Right ventricle myocardium superior (tissue), 1 donor: Measurements from ENCODE around the gene ANKDD1B. TPM values are rescaled to one million over a fixed set of nuclear protein-coding genes. Genes with fewer than 3 reads are reported as not detected.
"Not testable (repeated sequence)": the region's sequence is repeated elsewhere in the genome, so short reads cannot be mapped to it uniquely, and the experiment has no call there.

ENCODE experiments used
- ATAC-seq: fragments of 200-7000 bp; cut with Tn5 transposase; one replicate; pipeline ENCODE4 v1.9.1; 2020; ENCODE audit warnings: mild to moderate bottlenecking; ENCODE audit not compliant: poor library complexity
- DNase-seq: peaks from one replicate; pipeline ENCODE4 v3.0.0-alpha.2; 2020
- intact Hi-C: fragments of 100-400 bp; cut with DNase I; formaldehyde crosslinking; loops from one replicate; pipeline ENCODE4 v1.11.2; 2022
- total RNA-seq: library from RNA; stranded (reverse); fragmentation: NEBNext Ultra II Directional; extraction: Animal tissue kit (Norgen Biotek cat#: 25700); gene quantifications from one replicate; pipeline ENCODE4 v1.2.1, GENCODE V29; 2021
- donor health status: DM: no; HTN: yes; CAD: no; lungs with severe emphysema.

ANKDD1B gene
- total RNA-seq, 1 donor from 2014 or later = not detected

DNA sequence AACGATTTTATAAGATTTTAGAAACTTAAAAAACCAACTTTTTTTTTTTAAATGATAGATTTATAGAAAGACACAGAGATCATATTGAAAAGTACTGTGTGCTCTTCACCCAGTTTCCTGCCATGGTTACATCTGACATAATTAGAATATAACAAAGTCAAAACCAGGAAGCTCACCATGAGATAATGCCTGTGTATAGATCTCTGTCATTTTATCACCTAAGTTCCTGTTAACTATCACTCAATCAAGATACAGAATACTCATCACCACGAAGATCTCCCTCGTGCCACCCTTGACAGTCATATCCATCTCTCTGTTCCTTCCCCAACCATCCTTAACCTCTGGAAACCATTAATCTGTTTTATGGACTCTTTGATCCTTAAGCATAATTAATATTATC is 66.9 kb downstream of the ANKDD1B start:
- intact Hi-C loops = no loop called here
- no peak for ATAC-seq
- DNase-seq = no peak

DNA sequence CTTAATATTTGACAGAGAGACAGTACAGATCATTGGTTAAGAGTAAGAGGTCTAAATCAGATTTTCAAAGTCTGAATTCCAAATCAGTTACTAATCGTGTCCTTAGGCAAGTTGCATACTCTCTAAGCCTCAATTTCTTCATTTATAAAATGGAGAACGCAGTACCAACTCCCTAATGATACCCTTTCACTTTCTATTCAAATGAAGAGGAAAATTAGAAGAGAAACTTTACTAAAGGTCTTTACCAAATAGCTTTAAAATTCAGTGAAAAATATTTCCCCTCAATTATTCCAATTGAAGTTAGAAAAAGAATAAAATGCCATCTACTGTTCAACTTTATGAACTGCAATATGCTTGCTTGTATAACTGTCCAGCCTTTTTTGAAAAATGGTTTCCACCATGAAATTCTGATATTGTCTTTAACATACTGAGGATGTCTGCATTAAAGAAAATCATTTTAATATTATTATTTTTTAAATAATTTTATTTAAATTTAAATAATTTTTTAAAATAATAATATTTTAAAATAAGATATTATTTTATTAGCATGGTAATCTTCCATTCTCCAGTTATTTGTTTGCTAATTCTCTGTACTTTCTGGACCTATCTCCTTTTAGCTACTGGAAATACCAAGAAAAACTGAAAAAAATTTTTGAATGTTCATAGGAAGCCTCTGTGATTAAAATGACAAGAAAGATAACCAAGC is 70.0 kb downstream of the ANKDD1B start:
- DNase-seq (no peak), ATAC-seq (no peak)
- intact Hi-C loops = loop anchor here (10.0 kb wide), 1 partner anchor 446 kb away; the partner anchor contains the start of gene ANKRD31

DNA sequence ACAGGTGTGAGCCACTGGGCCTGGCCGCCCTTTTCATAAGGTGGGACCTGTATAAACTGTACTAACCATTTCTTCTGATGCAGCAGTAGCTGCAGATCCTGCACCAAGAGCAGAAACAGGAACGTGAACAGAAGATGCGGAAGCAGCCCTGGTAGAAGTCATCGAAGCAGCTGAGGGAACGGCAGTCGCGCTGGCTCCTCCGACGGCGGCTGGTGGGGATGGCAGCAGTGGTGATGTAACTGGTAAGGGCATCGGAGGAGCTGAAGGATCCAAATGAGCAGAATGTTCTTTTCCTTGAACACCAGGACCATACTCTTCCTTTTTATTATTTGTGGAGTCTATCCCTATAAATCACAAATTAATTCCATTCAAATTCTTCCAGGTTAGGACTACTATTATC is 73.9 kb downstream of the ANKDD1B start:
- DNase-seq (no peak), ATAC-seq (no peak)
- intact Hi-C loops = loop anchor here (10.0 kb wide), 1 partner anchor 450 kb away; the partner anchor contains the start of gene ANKRD31

DNA sequence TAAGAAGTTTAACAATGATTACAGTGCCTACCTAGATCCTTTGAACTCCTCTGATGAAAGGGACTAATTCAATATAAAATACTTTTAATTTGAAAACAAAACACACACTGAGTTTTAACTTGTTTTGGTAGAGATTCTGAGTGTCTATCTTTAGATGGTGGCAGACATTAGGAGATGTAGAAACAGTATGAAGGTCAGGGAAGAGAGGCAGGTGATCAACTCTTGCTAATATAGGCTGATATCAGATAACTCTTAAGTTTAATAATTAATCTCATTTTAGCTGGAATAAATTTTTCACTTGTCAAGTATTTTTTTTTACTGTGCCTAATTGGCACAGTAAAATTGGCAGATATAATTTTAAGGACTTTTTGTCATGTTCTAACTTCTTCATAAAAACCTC is 75.2 kb downstream of the ANKDD1B start:
- ATAC-seq = no peak

DNA sequence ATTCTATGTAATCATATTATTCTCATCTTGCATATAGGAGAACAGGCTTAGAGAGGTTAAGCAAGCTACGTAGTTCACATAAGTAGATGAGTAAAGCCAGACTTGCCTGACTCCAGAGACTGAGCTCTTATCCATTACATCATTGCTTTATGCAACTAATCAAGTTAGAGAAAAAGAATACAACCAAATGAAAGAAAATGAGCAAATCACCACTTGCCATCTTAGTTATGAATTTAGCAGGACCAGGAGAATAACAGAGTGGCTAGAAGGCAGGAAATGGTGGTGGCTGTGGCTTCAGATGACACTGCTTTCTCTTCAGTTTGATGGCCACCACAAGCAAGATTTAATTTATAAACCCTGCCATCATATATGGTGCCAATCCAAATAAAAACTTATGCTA is 79.4 kb downstream of the ANKDD1B start:
- intact Hi-C loops = no loop called here
- no peak for ATAC-seq

More for the DNA sequence above, 75.2 kb downstream of the ANKDD1B start:
- intact Hi-C loops = loop anchor here (10.0 kb wide), 1 partner anchor 452 kb away; the partner anchor contains the start of gene ANKRD31
- DNase-seq = no peak

DNA sequence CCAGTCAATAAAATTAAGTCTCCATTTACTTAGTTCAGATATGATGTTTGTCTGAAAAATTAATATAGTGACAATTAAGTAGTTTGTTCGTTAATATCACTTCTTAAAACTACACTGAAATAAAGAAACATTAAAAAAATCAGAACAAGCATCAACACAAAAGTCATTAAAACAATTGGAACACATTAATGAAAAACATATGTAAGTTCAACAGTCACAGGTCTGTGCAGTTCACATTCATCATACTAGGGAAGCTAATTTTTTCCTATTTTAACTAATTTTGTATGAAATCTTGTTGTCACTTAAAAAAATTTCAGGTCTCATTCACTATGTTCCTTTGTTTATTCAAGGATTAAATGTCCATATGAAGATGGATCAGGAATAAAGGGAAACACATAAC is 83.5 kb downstream of the ANKDD1B start:
- intact Hi-C loops = no loop called here
- DNase-seq = no peak

More for the DNA sequence above, 79.4 kb downstream of the ANKDD1B start:
- no peak for DNase-seq

DNA sequence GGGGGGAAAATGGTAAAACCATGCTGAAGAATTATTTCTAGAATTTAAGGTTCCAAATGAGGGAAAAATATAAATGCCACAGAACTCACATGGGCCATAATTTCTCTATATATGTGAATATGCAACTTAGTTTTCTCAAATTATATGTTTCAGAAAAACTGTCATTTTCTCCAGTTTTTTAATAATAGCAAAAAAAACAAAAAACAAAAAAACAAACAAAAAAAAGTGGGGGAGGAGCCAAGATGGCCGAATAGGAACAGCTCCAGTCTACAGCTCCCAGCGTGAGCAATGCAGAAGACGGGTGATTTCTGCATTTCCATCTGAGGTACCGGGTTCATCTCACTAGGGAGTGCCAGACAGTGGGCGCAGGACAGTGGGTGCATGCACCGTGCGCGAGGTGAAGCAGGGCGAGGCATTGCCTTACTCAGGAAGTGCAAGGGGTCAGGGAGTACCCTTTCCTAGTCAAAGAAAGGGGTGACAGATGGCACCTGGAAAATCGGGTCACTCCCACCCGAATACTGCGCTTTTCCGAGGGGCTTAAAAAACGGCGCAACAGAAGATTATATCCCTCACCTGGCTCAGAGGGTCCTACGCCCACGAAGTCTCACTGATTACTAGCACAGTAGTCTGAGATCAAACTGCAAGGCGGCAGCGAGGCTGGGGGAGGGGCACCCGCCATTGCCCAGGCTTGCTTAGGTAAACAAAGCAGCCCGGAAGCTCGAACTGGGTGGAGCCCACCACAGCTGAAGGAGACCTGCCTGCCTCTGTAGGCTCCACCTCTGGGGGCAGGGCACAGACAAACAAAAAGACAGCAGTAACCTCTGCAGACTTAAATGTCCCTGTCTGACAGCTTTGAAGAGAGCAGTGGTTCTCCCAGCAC is 84.5 kb downstream of the ANKDD1B start:
- intact Hi-C loops, ATAC-seq, DNase-seq: not testable (repeated sequence)

More for the DNA sequence above, 83.5 kb downstream of the ANKDD1B start:
- no peak for ATAC-seq

DNA sequence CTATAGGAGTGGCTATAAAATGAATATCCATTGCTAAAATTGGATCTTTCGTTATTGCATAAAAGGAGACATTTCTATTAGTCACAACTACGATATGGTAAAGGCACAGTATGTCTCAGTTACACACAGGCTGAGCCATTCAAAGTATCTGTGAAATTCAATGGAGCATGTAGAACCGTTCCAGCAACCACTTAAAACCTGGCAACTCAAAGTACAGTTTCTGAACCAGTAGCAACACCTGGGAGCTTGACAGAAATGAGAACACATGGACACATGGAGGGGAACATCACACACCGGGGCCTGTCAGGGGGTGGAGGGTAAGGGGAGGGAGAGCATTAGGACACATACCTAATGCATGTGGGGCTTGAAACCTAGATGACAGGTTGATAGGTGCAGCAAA is 90.6 kb downstream of the ANKDD1B start:
- intact Hi-C loops = no loop called here
- no peak for DNase-seq
- ATAC-seq = peak; percentile 91

DNA sequence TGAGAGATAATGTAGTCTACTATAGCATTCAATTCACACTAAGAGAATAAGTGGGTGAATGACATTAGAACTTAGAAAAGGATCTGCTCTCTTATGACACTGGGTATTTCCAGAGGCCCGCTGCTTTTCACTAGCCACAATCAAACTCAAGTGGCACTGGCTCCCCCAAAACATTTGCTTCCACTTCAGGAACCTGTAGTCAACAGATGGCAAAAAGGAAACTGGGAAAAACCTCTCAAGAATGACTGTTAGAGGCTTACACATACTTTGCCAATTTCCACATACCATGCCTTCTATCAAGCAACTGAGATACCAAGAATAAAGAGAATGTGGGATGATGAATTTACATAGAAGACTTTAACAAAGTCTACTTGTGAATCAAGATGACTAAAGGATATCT is 94.8 kb downstream of the ANKDD1B start:
- DNase-seq = no peak
- no peak for ATAC-seq
- intact Hi-C loops = no loop called here

DNA sequence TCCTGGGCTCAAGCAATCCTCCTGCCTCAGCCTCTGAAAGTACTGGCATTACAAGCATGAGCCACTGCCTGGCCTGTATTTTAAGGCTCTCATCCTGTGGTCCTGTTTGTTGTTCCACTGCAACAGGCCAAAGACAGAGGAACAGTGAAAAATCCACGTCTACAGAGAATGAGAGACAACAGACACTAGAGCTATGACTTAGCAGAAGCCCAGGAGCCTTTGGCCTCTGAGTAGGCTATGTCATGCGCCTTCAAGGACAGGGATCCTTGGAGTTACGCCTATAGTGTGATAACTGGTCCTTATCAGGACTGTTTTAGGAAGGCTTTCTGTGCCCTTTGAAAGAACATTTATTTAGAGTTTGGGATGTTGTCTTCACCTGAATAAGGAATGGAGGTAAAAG is 95.5 kb downstream of the ANKDD1B start:
- DNase-seq (no peak), ATAC-seq (no peak)
- intact Hi-C loops = no loop called here

DNA sequence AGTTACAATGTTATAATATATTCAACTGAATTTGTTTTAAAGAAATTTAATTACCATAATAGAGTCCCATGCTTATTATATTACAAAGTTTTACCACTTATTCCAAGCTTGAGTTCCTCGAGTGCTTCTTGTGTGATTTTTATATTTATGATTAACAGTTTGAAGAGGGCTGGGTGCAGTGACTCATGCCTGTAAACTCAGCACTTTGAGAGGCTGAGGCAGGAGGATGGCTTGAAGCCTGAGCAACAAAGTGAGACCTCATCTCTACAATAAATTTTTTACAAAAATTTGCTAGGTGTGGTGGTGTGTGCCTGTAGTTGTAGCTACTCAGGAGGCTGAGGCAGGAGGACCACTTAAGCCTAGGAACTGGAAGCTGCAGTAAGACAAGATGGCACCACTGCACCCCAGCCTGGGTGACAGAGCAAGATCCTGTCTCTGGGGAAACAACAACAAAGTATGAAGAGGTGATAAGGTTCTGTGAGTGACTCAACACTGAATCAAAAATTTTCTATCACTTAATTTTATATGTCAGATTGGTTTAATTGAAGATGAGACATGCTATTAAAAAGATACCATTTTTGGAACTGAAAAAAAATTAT is 96.8 kb downstream of the ANKDD1B start:
- no peak for DNase-seq
- intact Hi-C loops = no loop called here
- ATAC-seq = no peak

DNA sequence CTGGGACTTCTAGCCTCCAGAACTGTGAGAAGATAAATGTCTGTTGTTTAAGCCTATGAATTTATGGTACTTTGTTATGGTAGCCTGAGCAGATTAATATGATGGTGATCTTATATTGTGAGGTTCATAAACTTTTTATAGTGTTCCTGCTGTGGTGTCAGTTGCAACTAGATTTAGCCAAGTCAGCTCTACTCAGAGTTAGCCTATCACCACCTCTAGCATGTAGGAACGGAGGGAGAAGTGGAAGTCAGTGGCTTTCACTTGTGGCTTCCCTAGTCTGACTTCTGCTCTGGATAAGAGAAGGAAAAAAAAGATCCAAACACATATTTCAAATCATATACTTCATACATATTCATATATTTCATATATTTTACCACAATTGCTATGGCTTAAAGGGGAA is 99.4 kb downstream of the ANKDD1B start:
- DNase-seq (no peak), ATAC-seq (peak; percentile 36)
- intact Hi-C loops = no loop called here

DNA sequence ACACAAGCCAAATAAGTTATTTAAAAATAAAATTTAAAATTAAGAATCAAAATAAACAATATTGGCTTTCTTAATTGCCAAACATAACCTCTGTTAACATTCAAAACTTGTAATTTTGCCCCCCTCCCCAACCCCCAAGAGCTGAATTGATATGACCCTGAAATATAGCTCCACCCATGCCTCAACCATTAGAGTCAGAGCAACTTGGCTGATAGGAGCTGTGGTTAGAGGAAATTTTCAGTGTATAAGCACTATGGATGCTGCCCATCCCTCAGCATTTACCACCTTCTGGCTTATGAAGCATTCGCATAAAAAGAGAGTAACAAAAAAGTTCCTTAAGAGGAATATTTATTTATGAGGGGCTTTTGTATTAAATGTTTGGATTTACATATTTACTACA is 99.9 kb downstream of the ANKDD1B start:
- intact Hi-C loops = no loop called here
- ATAC-seq (no peak), DNase-seq (no peak)

DNA sequence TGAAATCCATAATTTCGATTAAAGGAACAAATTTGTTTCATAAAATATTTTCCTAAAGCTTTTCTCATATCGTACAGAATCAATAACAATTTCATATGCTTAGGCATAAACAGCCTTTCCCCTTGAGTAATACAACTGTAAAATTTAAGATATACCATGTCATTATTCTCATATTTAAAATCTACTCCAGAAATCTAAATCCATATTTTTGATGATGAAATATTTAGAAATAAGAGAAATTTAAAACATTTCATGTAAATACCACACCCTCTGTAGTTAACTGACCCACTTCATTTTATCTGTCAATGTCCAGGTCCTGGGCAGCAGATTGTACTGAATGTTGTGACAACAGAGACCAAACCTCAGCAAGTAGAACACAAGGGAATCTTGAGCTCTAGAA is 100.8 kb downstream of the ANKDD1B start:
- intact Hi-C loops = no loop called here
- DNase-seq (no peak), ATAC-seq (no peak)

DNA sequence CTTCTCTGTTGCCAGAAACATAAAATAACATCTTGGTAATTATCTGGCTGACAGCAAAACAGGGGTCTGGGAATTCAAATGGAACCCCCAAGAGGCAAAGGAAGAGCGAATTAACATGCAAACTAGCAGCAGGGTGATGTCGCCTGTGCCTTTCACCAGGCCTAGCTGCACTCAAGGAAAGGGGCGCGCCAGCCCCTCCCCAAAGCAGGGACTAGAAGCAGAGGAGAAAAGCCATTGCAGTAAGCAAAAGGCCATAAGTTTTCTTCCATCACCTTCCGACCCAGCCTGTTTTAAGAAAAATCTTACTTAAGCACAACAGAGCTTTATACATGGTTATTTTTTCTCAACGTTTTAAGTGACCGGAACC is 105.4 kb downstream of the ANKDD1B start:
- DNase-seq (no peak), ATAC-seq (no peak)
- intact Hi-C loops = no loop called here

DNA sequence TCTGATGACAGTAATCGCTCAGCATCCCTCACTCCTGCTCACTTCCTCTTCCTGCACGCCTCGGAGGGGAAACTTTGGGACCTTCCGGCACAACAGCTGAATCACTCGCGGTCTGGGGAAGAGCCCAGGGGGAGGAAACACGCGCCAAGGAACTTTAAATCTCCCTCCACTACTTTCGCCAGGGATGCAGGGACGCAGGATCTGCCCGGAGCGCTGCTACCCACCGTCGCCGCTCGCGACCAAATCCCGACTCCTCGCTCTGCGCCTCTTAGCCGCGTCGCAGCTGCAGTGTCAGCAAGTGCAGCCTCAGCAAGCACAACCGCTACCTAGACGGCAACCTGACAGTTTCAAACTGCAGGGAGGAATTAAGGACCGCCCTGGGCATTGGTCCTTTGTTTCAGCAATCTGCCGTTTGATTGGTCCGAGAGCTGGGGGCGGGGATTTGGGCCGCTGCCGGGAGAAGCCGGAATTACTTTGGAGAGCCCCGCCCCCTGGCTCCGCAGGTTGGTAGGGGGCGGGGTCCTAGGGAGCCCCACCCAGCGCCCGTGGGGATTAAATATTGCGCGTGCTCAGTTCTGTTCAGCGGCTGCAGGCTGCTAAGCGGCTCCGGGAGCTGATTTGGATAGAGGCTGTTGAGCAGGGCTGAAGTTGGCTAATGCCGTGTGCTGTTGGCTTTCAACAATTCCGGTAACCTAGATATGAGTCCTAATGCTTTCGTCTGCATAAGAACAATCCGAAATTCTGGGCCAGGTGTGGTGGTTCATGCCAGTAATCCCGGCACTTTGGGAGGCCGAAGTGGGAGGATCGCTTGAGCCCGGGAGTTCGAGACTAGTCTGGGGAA is 106.0 kb downstream of the ANKDD1B start, which contains the start of gene POC5:
TSS of gene POC5 (minus strand) at position 356 of the 841 bp plus-strand sequence. CDS start 4,500 bp downstream, outside the sequence.
- intact Hi-C loops = no loop called here
- peak; percentile 97 for DNase-seq
- peak; percentile 100 for ATAC-seq

DNA sequence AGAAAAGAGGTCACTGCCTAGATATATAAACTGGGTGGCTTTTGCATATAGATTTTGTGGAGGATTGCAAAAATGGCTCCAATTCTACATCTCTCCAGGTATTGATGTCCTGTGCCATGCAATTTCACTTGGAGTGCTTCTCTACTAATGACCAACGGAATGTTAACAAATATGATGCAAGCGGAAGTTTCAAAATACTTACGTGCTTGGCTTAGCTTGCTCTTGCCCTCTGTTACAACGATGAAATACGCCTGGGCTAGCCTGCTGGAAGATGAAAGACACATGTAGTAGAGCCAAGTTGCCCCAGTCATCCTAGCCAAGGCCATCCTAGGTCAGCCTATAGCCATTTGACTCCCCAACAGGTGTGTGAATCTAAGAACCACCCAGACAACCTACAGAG is 109.6 kb downstream of the ANKDD1B start:
- ATAC-seq (no peak), DNase-seq (no peak)
- intact Hi-C loops = no loop called here
